ENCODE measurements around the gene TRAPPC2. TPM values are rescaled to one million over a fixed set of nuclear protein-coding genes. Genes with fewer than 3 reads are reported as not detected.

Gene TRAPPC2
- total RNA-seq, 1 experiment from 2014 or later, result 14.6 TPM

GRCh38 chrX:13717700-13718472 lies 16.5 kb downstream of the TRAPPC2 start:
- no peak for DNase-seq

GRCh38 chrX:13716905-13717304 lies 17.5 kb downstream of the TRAPPC2 start:
- no peaks in the 10 kb centered on the region for H3K9me3 ChIP-seq

More at GRCh38 chrX:13717700-13718472, 16.5 kb downstream of the TRAPPC2 start:
- Histone ChIP-seq H3K27me3 (no peaks in the 10 kb centered on the region), H3K9me3 (no peaks in the 10 kb centered on the region), H3K4me3 (no peak overlapping the region), H3K36me3 (peaks cover 25% of the 10 kb centered on the region)

GRCh38 chrX:13716455-13716854 lies 18.0 kb downstream of the TRAPPC2 start:
- no peak overlapping the region for H3K4me3 ChIP-seq
- peaks cover 29% of the 10 kb centered on the region for H3K36me3 ChIP-seq
- H3K9me3 ChIP-seq, result no peaks in the 10 kb centered on the region
- no peaks in the 10 kb centered on the region for H3K27me3 ChIP-seq
- DNase-seq, result no peak

More at GRCh38 chrX:13716905-13717304, 17.5 kb downstream of the TRAPPC2 start:
- H3K36me3 ChIP-seq, result peaks cover 27% of the 10 kb centered on the region
- no peak overlapping the region for H3K4me3 ChIP-seq
- no peak for DNase-seq
- no peaks in the 10 kb centered on the region for H3K27me3 ChIP-seq

- DNase-seq, result no peak
- no peak overlapping the region for H3K4me3 ChIP-seq
- H3K27me3 ChIP-seq, result no peaks in the 10 kb centered on the region
- H3K36me3 ChIP-seq, result peaks cover 32% of the 10 kb centered on the region
- H3K9me3 ChIP-seq, result no peaks in the 10 kb centered on the region
Measured at GRCh38 chrX:13711141-13711540, 23.3 kb downstream of the TRAPPC2 start.

GRCh38 chrX:13703589-13703988 lies 30.8 kb downstream of the TRAPPC2 start:
- Histone ChIP-seq H3K9me3 (no peaks in the 10 kb centered on the region), H3K4me3 (no peak overlapping the region), H3K27me3 (no peaks in the 10 kb centered on the region), H3K36me3 (peaks cover 7% of the 10 kb centered on the region)
- no peak for DNase-seq

GRCh38 chrX:13703135-13703534 lies 31.3 kb downstream of the TRAPPC2 start:
- no peak overlapping the region for H3K4me3 ChIP-seq
- H3K36me3 ChIP-seq, result peaks cover 7% of the 10 kb centered on the region
- H3K27me3 ChIP-seq, result no peaks in the 10 kb centered on the region
- H3K9me3 ChIP-seq, result no peaks in the 10 kb centered on the region
- DNase-seq, result no peak

- H3K36me3 ChIP-seq, result peaks cover 7% of the 10 kb centered on the region
- H3K9me3 ChIP-seq, result no peaks in the 10 kb centered on the region
- DNase-seq, result no peak
- no peaks in the 10 kb centered on the region for H3K27me3 ChIP-seq
- H3K4me3 ChIP-seq, result no peak overlapping the region
Measured at GRCh38 chrX:13702111-13702789, 32.2 kb downstream of the TRAPPC2 start.

GRCh38 chrX:13700380-13700779 lies 34.0 kb downstream of the TRAPPC2 start:
- no peak for DNase-seq
- no peaks in the 10 kb centered on the region for H3K27me3 ChIP-seq
- H3K36me3 ChIP-seq, result peaks cover under 1% of the 10 kb centered on the region; the same call in 1 of the 2 replicates

GRCh38 chrX:13699183-13699826 lies 35.1 kb downstream of the TRAPPC2 start:
- no peak for DNase-seq
- Histone ChIP-seq H3K9me3 (no peaks in the 10 kb centered on the region), H3K4me3 (no peak overlapping the region), H3K27me3 (no peaks in the 10 kb centered on the region), H3K36me3 (no peaks in the 10 kb centered on the region; the same call in 1 of the 2 replicates)

More at GRCh38 chrX:13700380-13700779, 34.0 kb downstream of the TRAPPC2 start:
- Histone ChIP-seq H3K9me3 (no peaks in the 10 kb centered on the region), H3K4me3 (no peak overlapping the region)

GRCh38 chrX:13698432-13698831 lies 36.0 kb downstream of the TRAPPC2 start:
- Histone ChIP-seq H3K9me3 (no peaks in the 10 kb centered on the region), H3K36me3 (no peaks in the 10 kb centered on the region; the same call in 1 of the 2 replicates), H3K27me3 (no peaks in the 10 kb centered on the region), H3K4me3 (no peak overlapping the region)
- DNase-seq, result no peak

GRCh38 chrX:13697976-13698375 lies 36.4 kb downstream of the TRAPPC2 start:
- Histone ChIP-seq H3K36me3 (no peaks in the 10 kb centered on the region; the same call in 1 of the 2 replicates), H3K9me3 (no peaks in the 10 kb centered on the region), H3K27me3 (no peaks in the 10 kb centered on the region), H3K4me3 (no peak overlapping the region)
- no peak for DNase-seq

GRCh38 chrX:13697455-13697854 lies 37.0 kb downstream of the TRAPPC2 start:
- no peak overlapping the region for H3K4me3 ChIP-seq

GRCh38 chrX:13695601-13696115 lies 38.8 kb downstream of the TRAPPC2 start:
- Histone ChIP-seq H3K36me3 (peaks cover 3% of the 10 kb centered on the region; the same call in 1 of the 2 replicates), H3K9me3 (no peaks in the 10 kb centered on the region), H3K4me3 (no peak overlapping the region), H3K27me3 (no peaks in the 10 kb centered on the region)
- DNase-seq, result no peak

More at GRCh38 chrX:13697455-13697854, 37.0 kb downstream of the TRAPPC2 start:
- H3K9me3 ChIP-seq, result no peaks in the 10 kb centered on the region
- H3K36me3 ChIP-seq, result no peaks in the 10 kb centered on the region; the same call in 1 of the 2 replicates
- DNase-seq, result no peak
- H3K27me3 ChIP-seq, result no peaks in the 10 kb centered on the region

- DNase-seq, result no peak
- H3K4me3 ChIP-seq, result no peak overlapping the region
- H3K27me3 ChIP-seq, result no peaks in the 10 kb centered on the region
- peaks cover 3% of the 10 kb centered on the region; the same call in 1 of the 2 replicates for H3K36me3 ChIP-seq
- no peaks in the 10 kb centered on the region for H3K9me3 ChIP-seq
Measured at GRCh38 chrX:13694983-13695382, 39.4 kb downstream of the TRAPPC2 start.

- no peaks in the 10 kb centered on the region for H3K27me3 ChIP-seq
- no peaks in the 10 kb centered on the region for H3K9me3 ChIP-seq
- peaks cover 3% of the 10 kb centered on the region; the same call in 1 of the 2 replicates for H3K36me3 ChIP-seq
- DNase-seq, result no peak
- H3K4me3 ChIP-seq, result no peak overlapping the region
Measured at GRCh38 chrX:13694359-13694758, 40.1 kb downstream of the TRAPPC2 start.

- Histone ChIP-seq H3K4me3 (no peak overlapping the region), H3K27me3 (no peaks in the 10 kb centered on the region), H3K9me3 (no peaks in the 10 kb centered on the region), H3K36me3 (peaks cover 3% of the 10 kb centered on the region; the same call in 1 of the 2 replicates)
- DNase-seq, result no peak
Measured at GRCh38 chrX:13693341-13693961, 41.0 kb downstream of the TRAPPC2 start.
